Amniotic epithelial cell (primary cell): Measurements from ENCODE around the gene BDKRB1.

ENCODE experiments used
- DNase-seq: peaks from one replicate; pipeline ENCODE4 v3.0.0-alpha.2; 2010; ENCODE audit warnings: low read depth

BDKRB1 gene

GRCh38 chr14:96255501-96256366 lies at the start of gene BDKRB1:
TSS of gene BDKRB1 (plus strand) at chr14:96256210. CDS start at chr14:96263683, 7,473 bp downstream.
- DNase-seq: peak; percentile 99

- no peak for DNase-seq
Measured at GRCh38 chr14:96206461-96206860, 49.5 kb upstream of the BDKRB1 start.

GRCh38 chr14:96207686-96208085 lies 48.3 kb upstream of the BDKRB1 start:
- DNase-seq: no peak

GRCh38 chr14:96208739-96209138 lies 47.3 kb upstream of the BDKRB1 start:
- DNase-seq: no peak

GRCh38 chr14:96212140-96212539 lies 43.9 kb upstream of the BDKRB1 start:
- DNase-seq: no peak

- DNase-seq: no peak
Measured at GRCh38 chr14:96212896-96213295, 43.1 kb upstream of the BDKRB1 start.

- DNase-seq: no peak
Measured at GRCh38 chr14:96213871-96214465, 42.0 kb upstream of the BDKRB1 start.

GRCh38 chr14:96214793-96215192 lies 41.2 kb upstream of the BDKRB1 start:
- no peak for DNase-seq

GRCh38 chr14:96215452-96216244 lies 40.4 kb upstream of the BDKRB1 start:
- no peak for DNase-seq

- DNase-seq: no peak
Measured at GRCh38 chr14:96216627-96217026, 39.4 kb upstream of the BDKRB1 start.

- DNase-seq: no peak
Measured at GRCh38 chr14:96217376-96217913, 38.6 kb upstream of the BDKRB1 start.

GRCh38 chr14:96221109-96221650 lies 34.8 kb upstream of the BDKRB1 start:
- no peak for DNase-seq

GRCh38 chr14:96221841-96222240 lies 34.2 kb upstream of the BDKRB1 start:
- DNase-seq: no peak

GRCh38 chr14:96224480-96225096 lies 31.4 kb upstream of the BDKRB1 start:
- DNase-seq: no peak

GRCh38 chr14:96225213-96225612 lies 30.8 kb upstream of the BDKRB1 start:
- no peak for DNase-seq

GRCh38 chr14:96225745-96226151 lies 30.3 kb upstream of the BDKRB1 start:
- DNase-seq: peak; percentile 62

- DNase-seq: no peak
Measured at GRCh38 chr14:96227428-96227827, 28.6 kb upstream of the BDKRB1 start.

GRCh38 chr14:96229315-96229714 lies 26.7 kb upstream of the BDKRB1 start:
- peak; percentile 60 for DNase-seq

- no peak for DNase-seq
Measured at GRCh38 chr14:96231056-96231455, 25.0 kb upstream of the BDKRB1 start.

GRCh38 chr14:96231526-96232130 lies 24.4 kb upstream of the BDKRB1 start:
- no peak for DNase-seq

GRCh38 chr14:96232506-96232905 lies 23.5 kb upstream of the BDKRB1 start:
- no peak for DNase-seq
